Ovary (tissue), 3 donors: ENCODE measurements around the gene COMMD6.

ENCODE experiments used
- POLR2A ChIP-seq: fragments of 450-650 bp; IDR thresholded peaks from one replicate; pipeline ENCODE4 v1.6.1; 2017; ENCODE audit warnings: antibody characterized with exemption, mild to moderate bottlenecking, moderate library complexity
- TF ChIP-seq, protein P1 (sequence below), 3 donors: fragments of 450-650 bp in 2 of 3; fragments of 200-600 bp in 1 of 3; IDR thresholded peaks; one replicate each; pipeline versions ENCODE4 v1.5.1 to v1.8.0; 2016 to 2022; ENCODE audit warnings: antibody characterized with exemption in 3 of 3, mild to moderate bottlenecking in 1 of 3
- donor health status: DM: no; HTN: no; CAD: no.

DNA sequence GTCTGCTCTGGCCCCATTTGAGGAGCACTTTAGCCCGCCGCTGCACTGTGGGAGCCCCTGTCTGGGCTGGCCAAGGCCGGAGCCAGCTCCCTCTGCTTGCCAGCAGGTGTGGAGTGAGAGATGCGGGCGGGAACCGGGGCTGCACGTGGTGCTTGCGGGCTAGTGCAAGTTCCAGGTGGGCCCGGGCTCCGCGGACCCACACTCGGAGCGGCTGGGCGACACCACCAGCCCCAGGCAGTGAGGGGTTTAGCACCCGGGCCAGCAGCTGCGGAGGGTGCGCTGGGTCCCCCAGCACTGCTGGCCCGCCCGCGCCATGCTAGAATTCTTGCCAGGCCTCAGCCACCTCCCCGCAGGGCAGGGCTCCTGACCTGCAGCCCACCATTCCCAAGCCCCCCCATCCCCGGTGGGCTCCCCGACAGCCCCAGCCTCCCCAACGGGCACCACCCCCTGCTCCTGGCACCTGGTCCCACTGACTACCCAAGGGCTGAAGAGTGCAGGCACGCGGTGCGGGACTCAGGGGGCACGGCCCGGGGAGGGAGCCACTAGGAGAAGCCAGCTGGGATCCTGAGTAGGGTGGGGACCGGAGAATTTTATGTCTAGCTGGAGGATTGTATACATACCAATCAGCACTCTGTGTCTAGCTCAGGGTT, 19.1 kb downstream of the COMMD6 start:
- TF ChIP-seq, protein P1, sequence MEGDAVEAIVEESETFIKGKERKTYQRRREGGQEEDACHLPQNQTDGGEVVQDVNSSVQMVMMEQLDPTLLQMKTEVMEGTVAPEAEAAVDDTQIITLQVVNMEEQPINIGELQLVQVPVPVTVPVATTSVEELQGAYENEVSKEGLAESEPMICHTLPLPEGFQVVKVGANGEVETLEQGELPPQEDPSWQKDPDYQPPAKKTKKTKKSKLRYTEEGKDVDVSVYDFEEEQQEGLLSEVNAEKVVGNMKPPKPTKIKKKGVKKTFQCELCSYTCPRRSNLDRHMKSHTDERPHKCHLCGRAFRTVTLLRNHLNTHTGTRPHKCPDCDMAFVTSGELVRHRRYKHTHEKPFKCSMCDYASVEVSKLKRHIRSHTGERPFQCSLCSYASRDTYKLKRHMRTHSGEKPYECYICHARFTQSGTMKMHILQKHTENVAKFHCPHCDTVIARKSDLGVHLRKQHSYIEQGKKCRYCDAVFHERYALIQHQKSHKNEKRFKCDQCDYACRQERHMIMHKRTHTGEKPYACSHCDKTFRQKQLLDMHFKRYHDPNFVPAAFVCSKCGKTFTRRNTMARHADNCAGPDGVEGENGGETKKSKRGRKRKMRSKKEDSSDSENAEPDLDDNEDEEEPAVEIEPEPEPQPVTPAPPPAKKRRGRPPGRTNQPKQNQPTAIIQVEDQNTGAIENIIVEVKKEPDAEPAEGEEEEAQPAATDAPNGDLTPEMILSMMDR (IDR thresholded peaks at IDR 0.05), result no peak
- no peak for TF ChIP-seq POLR2A
